CD14-positive monocyte (primary cell): Measurements from ENCODE around the gene PPM1H. TPM values are rescaled to one million over a fixed set of nuclear protein-coding genes. Genes with fewer than 3 reads are reported as not detected.

ENCODE experiments used
- DNase-seq, 3 donors: peaks; one replicate each; pipeline ENCODE4 v3.0.0-alpha.2; 2011 to 2022
- H2AFZ ChIP-seq: 2 replicates; pipeline ENCODE4 v1.6.0; 2012; ENCODE audit warnings: mild to moderate bottlenecking, low read depth, low read length, inconsistent platforms; ENCODE audit not compliant: insufficient read depth, poor library complexity, severe bottlenecking
- H3K27ac ChIP-seq, 2 donors: 1 replicate in 1 of 2; 2 replicates in 1 of 2; pipeline ENCODE4 v1.5.1; 2012 to 2013; ENCODE audit warnings: low read length in 2 of 2, control low read depth in 1 of 2, inconsistent platforms in 1 of 2, low read depth in 1 of 2, mild to moderate bottlenecking in 1 of 2
- H3K27me3 ChIP-seq, 2 donors: one replicate each; pipeline versions ENCODE4 v1.6.0 to v1.6.1; 2011 to 2013; ENCODE audit warnings: low read length in 2 of 2; ENCODE audit not compliant: control insufficient read depth in 2 of 2, insufficient read depth in 2 of 2
- H3K36me3 ChIP-seq, 2 donors: replicated peaks in 1 of 2; 1 replicate in 1 of 2; 2 replicates in 1 of 2; pipeline versions ENCODE4 v1.5.1 to v1.6.1; 2012 to 2013; ENCODE audit warnings: low read length in 2 of 2, control low read depth in 1 of 2, inconsistent platforms in 1 of 2, mild to moderate bottlenecking in 1 of 2; ENCODE audit not compliant: insufficient read depth in 2 of 2, control insufficient read depth in 1 of 2
- H3K4me1 ChIP-seq, 2 donors: 1 replicate in 1 of 2; 2 replicates in 1 of 2; pipeline versions ENCODE4 v1.5.1 to v1.6.1; 2012 to 2013; ENCODE audit warnings: low read length in 2 of 2, control low read depth in 1 of 2, inconsistent platforms in 1 of 2, mild to moderate bottlenecking in 1 of 2, moderate library complexity in 1 of 2; ENCODE audit not compliant: insufficient read depth in 2 of 2, control insufficient read depth in 1 of 2
- H3K4me2 ChIP-seq: replicated peaks from 2 replicates; pipeline ENCODE3; 2012; ENCODE audit warnings: low read length, moderate library complexity, mild to moderate bottlenecking; ENCODE audit not compliant: poor library complexity, severe bottlenecking; ENCODE audit errors: extremely low read depth
- H3K4me3 ChIP-seq, 3 experiments: fragments of 200-600 bp in 1 of 3; sonication (generic) in 1 of 3; replicated peaks in 1 of 3; 1 replicate in 2 of 3; 2 replicates in 1 of 3; pipeline ENCODE4 v1.5.1; 2011 to 2013; ENCODE audit warnings: low read length in 3 of 3, mild to moderate bottlenecking in 3 of 3, control low read depth in 2 of 3, low read depth in 2 of 3, inconsistent platforms in 1 of 3, moderate library complexity in 1 of 3
- H3K79me2 ChIP-seq: 2 replicates; pipeline ENCODE4 v1.6.0; 2012; ENCODE audit warnings: mild to moderate bottlenecking, control low read depth, inconsistent platforms, low read length, moderate library complexity; ENCODE audit not compliant: insufficient read depth
- H3K9ac ChIP-seq: 2 replicates; pipeline ENCODE4 v1.6.0; 2017; ENCODE audit warnings: low read length, mild to moderate bottlenecking; ENCODE audit not compliant: insufficient read depth, poor library complexity, severe bottlenecking
- H3K9me3 ChIP-seq, 2 donors: replicated peaks in 1 of 2; 1 replicate in 1 of 2; 2 replicates in 1 of 2; pipeline versions ENCODE4 v1.5.1 to v1.6.1; 2012 to 2013; ENCODE audit warnings: low read length in 2 of 2, control low read depth in 1 of 2; ENCODE audit not compliant: control insufficient read depth in 1 of 2, insufficient read depth in 1 of 2
- H4K20me1 ChIP-seq: 2 replicates; pipeline ENCODE4 v1.6.0; 2012; ENCODE audit warnings: mild to moderate bottlenecking, low read length, control low read depth, moderate library complexity; ENCODE audit not compliant: insufficient read depth
- H3K27ac Mint-ChIP-seq, 7 donors: one replicate each; pipeline ENCODE4 v1.8.0; 2020; ENCODE audit warnings: mild to moderate bottlenecking in 7 of 7, mixed read lengths in 7 of 7, moderate library complexity in 6 of 7, inconsistent platforms in 2 of 7
- H3K27me3 Mint-ChIP-seq, 3 donors: one replicate each; pipeline ENCODE4 v1.8.0; 2021 to 2022; ENCODE audit warnings: low read depth in 3 of 3, mild to moderate bottlenecking in 3 of 3, mixed read lengths in 3 of 3, moderate library complexity in 3 of 3, inconsistent platforms in 1 of 3
- H3K36me3 Mint-ChIP-seq, 2 donors: one replicate each; pipeline ENCODE4 v1.8.0; 2020; ENCODE audit warnings: mixed read lengths in 2 of 2, inconsistent platforms in 1 of 2, mild to moderate bottlenecking in 1 of 2
- H3K4me1 Mint-ChIP-seq: one replicate; pipeline ENCODE4 v1.8.0; 2020; ENCODE audit warnings: mild to moderate bottlenecking, mixed read lengths
- H3K4me3 Mint-ChIP-seq, 2 donors: one replicate each; pipeline ENCODE4 v1.8.0; 2020; ENCODE audit warnings: mild to moderate bottlenecking in 2 of 2, mixed read lengths in 2 of 2, moderate library complexity in 1 of 2
- H3K9me3 Mint-ChIP-seq, 7 donors: one replicate each; pipeline ENCODE4 v1.8.0; 2020 to 2022; ENCODE audit warnings: mixed read lengths in 7 of 7, mild to moderate bottlenecking in 6 of 7, moderate library complexity in 6 of 7, inconsistent platforms in 2 of 7
- WGBS: methylation state at CpG from one replicate; pipeline ENCODE4 v1.1.5; 2013; ENCODE audit warnings: missing lambda C conversion rate; ENCODE audit not compliant: insufficient coverage; 5-methylcytosine and 5-hydroxymethylcytosine counted together
- intact Hi-C, 2 donors: fragments of 100-400 bp; cut with micrococcal nuclease; formaldehyde crosslinking; loops; one replicate each; pipeline versions ENCODE4 v1.15.0 to v1.15.1; 2023
- polyA plus RNA-seq, 3 donors: library from polyadenylated mRNA; depleted of rRNA in 1 of 3; unstranded in 2 of 3; stranded (reverse) in 1 of 3; fragments of 300-500 nt in 2 of 3; fragments of >200 nt in 1 of 3; fragmentation: Illumina TruSeq in 2 of 3; gene quantifications; 1 replicate in 2 of 3; 2 replicates in 1 of 3; pipeline ENCODE4 v1.2.3, GENCODE V29; 2012 to 2021
- TF ChIP-seq, protein P1 (sequence below): fragments of 200-600 bp; IDR thresholded peaks from one replicate; pipeline ENCODE4 v1.8.0; 2022; ENCODE audit warnings: antibody characterized with exemption, mild to moderate bottlenecking

PPM1H gene
- polyA plus RNA-seq, 3 donors, result 1.5 to 2.8 (median 1.9) TPM

DNA sequence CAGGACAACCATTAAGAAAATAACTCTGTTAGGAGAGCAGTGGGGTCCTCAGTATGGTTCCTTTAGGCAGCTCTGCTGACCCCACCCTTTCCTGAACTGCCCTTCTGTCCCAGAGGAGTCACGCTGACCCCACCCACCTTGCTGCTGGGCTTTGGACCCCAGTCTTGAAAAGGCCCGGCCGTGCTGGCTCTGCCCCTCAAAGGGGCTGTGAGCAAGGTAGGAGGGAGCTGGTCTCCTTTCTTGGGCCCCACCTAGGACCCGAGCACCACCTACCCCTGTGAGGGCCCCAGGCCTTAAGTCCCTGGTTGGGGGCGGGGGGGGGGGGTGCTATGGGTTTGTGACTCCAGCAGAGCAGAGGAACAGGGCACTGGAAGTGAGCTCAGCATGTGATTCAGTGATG lies 297.3 kb downstream of the PPM1H start:
- Mint-ChIP-seq H3K27ac (no peak overlapping the region), H3K36me3 (peaks cover 3 to 4% of the 10 kb centered on the region in 2 donors), H3K4me3 (no peak overlapping the region), H3K27me3 (peaks cover 17 to 25% (median 19%) of the 10 kb centered on the region in 3 donors), H3K4me1 (peaks cover 14% of the 10 kb centered on the region), H3K9me3 (peaks cover 0 to 8% (median 4%) of the 10 kb centered on the region in 7 donors)
- no CpG with 5 or more reads among the region's 5 CpGs for WGBS
- TF ChIP-seq, protein P1, sequence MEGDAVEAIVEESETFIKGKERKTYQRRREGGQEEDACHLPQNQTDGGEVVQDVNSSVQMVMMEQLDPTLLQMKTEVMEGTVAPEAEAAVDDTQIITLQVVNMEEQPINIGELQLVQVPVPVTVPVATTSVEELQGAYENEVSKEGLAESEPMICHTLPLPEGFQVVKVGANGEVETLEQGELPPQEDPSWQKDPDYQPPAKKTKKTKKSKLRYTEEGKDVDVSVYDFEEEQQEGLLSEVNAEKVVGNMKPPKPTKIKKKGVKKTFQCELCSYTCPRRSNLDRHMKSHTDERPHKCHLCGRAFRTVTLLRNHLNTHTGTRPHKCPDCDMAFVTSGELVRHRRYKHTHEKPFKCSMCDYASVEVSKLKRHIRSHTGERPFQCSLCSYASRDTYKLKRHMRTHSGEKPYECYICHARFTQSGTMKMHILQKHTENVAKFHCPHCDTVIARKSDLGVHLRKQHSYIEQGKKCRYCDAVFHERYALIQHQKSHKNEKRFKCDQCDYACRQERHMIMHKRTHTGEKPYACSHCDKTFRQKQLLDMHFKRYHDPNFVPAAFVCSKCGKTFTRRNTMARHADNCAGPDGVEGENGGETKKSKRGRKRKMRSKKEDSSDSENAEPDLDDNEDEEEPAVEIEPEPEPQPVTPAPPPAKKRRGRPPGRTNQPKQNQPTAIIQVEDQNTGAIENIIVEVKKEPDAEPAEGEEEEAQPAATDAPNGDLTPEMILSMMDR, result no peak
- Histone ChIP-seq H3K4me1 (peaks cover 1 to 2% of the 10 kb centered on the region in 2 donors), H2AFZ (no peak overlapping the region), H3K9ac (no peak overlapping the region), H4K20me1 (no peaks in the 10 kb centered on the region), H3K27me3 (peaks cover 11 to 15% of the 10 kb centered on the region in 2 donors), H3K79me2 (no peaks in the 10 kb centered on the region), H3K36me3 (no peaks in the 10 kb centered on the region), H3K4me2 (no peak overlapping the region), H3K9me3 (no peaks in the 10 kb centered on the region), H3K4me3 (no peak overlapping the region), H3K27ac (no peak overlapping the region)
- intact Hi-C loops, result no loop called here
- DNase-seq, result no peak

DNA sequence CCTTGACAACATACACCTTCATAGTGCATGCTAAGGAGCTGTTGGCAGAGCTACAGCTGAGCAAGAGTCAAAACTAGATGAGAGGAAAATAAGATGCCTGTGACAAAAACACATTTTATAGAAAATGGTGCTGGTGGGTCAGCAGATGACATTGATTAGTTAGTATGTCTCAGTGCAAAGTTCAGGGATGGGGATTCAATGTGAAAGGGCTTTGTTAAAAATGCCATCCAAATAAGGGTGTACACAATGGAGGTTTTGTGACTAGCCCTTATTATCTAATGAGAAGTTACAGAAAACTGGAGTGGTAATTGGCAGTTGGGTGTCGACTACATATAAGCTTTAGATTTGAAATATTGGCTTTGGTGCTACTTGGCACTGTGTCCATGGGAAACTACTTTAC lies 299.3 kb downstream of the PPM1H start:
- no peak overlapping the region for H3K4me3 ChIP-seq
- no peak overlapping the region for H3K9ac ChIP-seq
- H2AFZ ChIP-seq, result no peak overlapping the region
- H3K79me2 ChIP-seq, result no peaks in the 10 kb centered on the region
- peaks cover 25 to 35% of the 10 kb centered on the region in 2 donors for H3K27me3 ChIP-seq
- H3K4me3 Mint-ChIP-seq, result no peak overlapping the region
- peaks cover 8 to 9% of the 10 kb centered on the region in 2 donors for H3K36me3 Mint-ChIP-seq
- peaks cover 14 to 17% of the 10 kb centered on the region in 2 donors for H3K4me1 ChIP-seq
- H3K36me3 ChIP-seq, result no peaks in the 10 kb centered on the region
- no peak overlapping the region for H3K4me2 ChIP-seq
- H3K4me1 Mint-ChIP-seq, result peaks cover 21% of the 10 kb centered on the region
- peaks cover 0 to 9% (median 5%) of the 10 kb centered on the region in 7 donors for H3K9me3 Mint-ChIP-seq
- no peaks in the 10 kb centered on the region for H3K9me3 ChIP-seq
- H3K27me3 Mint-ChIP-seq, result peaks cover 37 to 44% (median 39%) of the 10 kb centered on the region in 3 donors
- TF ChIP-seq, protein P1, result no peak
- no peak for DNase-seq
- no peaks in the 10 kb centered on the region for H4K20me1 ChIP-seq
- H3K27ac Mint-ChIP-seq, result no peak overlapping the region
- WGBS, result no CpG with 5 or more reads among the region's 1 CpG
- intact Hi-C loops, result no loop called here
- no peak overlapping the region for H3K27ac ChIP-seq
